K562 (cell line): ENCODE measurements around the gene IFNAR2. TPM values are rescaled to one million over a fixed set of nuclear protein-coding genes. Genes with fewer than 3 reads are reported as not detected.

ENCODE experiments used
- EGR1 ChIP-seq: fragments of 450-650 bp; conservative IDR thresholded peaks from 2 replicates; pipeline ENCODE4 v1.6.1; 2017; ENCODE audit warnings: mild to moderate bottlenecking
- ZBTB12 ChIP-seq: fragments of 250-450 bp; sonication (Bioruptor Pico); IDR thresholded peaks from 2 replicates; pipeline ENCODE4 v1.4.0; 2020
- polyA plus RNA-seq, 8 experiments: library from polyadenylated mRNA; depleted of rRNA in 4 of 8; stranded (reverse) in 5 of 8; unstranded in 3 of 8; fragments of >200 nt; fragmentation: Nextera tagmentation in 2 of 8; fragmentation: Illumina TruSeq in 1 of 8; extraction: Ambion mirVana in 2 of 8; extraction: Trizol in 1 of 8; gene quantifications; 2 replicates each; pipeline versions ENCODE4 v1.2.1 to v1.2.3, GENCODE V29; 2011 to 2014; ENCODE audit warnings: inconsistent platforms in 1 of 8, missing spikeins in 1 of 8
- total RNA-seq, 7 experiments: library from RNA; depleted of rRNA in 6 of 7; stranded (reverse); fragments of >200 nt in 6 of 7; fragmentation: Illumina TruSeq in 2 of 7; extraction: Trizol in 2 of 7; gene quantifications; 2 replicates each; pipeline versions ENCODE4 v1.2.1 to v1.2.3, GENCODE V29; 2011 to 2021; ENCODE audit warnings: low replicate concordance in 1 of 7
- TF ChIP-seq, protein P1 (sequence below), 2 experiments: fragments of 450-650 bp; formaldehyde crosslinking in 1 of 2; IDR thresholded peaks; 2 replicates each; pipeline versions ENCODE4 v1.4.0 to v1.6.1; 2014 to 2020; ENCODE audit warnings: mild to moderate bottlenecking in 2 of 2, borderline replicate concordance in 1 of 2, low read depth in 1 of 2
- TF ChIP-seq, protein P2 (sequence below): sonication (generic); formaldehyde crosslinking; IDR thresholded peaks from 2 replicates; pipeline ENCODE4 v1.8.0; 2022; ENCODE audit warnings: missing genetic modification reagents, mild to moderate bottlenecking, moderate library complexity, borderline replicate concordance

Gene IFNAR2
- total and polyA plus RNA-seq, 9 of the 15 experiments (the other 6 are each of a cell fraction or from before 2014, with no cell fraction given): 1.7 to 48.3 (median 8.4) TPM

- TF ChIP-seq, protein P1, sequence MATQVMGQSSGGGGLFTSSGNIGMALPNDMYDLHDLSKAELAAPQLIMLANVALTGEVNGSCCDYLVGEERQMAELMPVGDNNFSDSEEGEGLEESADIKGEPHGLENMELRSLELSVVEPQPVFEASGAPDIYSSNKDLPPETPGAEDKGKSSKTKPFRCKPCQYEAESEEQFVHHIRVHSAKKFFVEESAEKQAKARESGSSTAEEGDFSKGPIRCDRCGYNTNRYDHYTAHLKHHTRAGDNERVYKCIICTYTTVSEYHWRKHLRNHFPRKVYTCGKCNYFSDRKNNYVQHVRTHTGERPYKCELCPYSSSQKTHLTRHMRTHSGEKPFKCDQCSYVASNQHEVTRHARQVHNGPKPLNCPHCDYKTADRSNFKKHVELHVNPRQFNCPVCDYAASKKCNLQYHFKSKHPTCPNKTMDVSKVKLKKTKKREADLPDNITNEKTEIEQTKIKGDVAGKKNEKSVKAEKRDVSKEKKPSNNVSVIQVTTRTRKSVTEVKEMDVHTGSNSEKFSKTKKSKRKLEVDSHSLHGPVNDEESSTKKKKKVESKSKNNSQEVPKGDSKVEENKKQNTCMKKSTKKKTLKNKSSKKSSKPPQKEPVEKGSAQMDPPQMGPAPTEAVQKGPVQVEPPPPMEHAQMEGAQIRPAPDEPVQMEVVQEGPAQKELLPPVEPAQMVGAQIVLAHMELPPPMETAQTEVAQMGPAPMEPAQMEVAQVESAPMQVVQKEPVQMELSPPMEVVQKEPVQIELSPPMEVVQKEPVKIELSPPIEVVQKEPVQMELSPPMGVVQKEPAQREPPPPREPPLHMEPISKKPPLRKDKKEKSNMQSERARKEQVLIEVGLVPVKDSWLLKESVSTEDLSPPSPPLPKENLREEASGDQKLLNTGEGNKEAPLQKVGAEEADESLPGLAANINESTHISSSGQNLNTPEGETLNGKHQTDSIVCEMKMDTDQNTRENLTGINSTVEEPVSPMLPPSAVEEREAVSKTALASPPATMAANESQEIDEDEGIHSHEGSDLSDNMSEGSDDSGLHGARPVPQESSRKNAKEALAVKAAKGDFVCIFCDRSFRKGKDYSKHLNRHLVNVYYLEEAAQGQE (IDR thresholded peaks at IDR 0.05; ENCODE audit: borderline replicate concordance): peak; percentile 68; the same call in 1 of the 2 replicates
- TF ChIP-seq, protein P1 (CRISPR knock-in tag; IDR thresholded peaks at IDR 0.05; ENCODE audit: low read depth): no peak
- TF ChIP-seq, protein P2, sequence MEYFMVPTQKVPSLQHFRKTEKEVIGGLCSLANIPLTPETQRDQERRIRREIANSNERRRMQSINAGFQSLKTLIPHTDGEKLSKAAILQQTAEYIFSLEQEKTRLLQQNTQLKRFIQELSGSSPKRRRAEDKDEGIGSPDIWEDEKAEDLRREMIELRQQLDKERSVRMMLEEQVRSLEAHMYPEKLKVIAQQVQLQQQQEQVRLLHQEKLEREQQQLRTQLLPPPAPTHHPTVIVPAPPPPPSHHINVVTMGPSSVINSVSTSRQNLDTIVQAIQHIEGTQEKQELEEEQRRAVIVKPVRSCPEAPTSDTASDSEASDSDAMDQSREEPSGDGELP: 0 out of 2 replicates have a peak, but pooled peaks have one; percentile 14
- TF ChIP-seq EGR1 (0 out of 2 replicates have a peak, but pooled peaks have one; percentile 7), ZBTB12 (CRISPR knock-in tag) (no peak)
Observed at GRCh38 chr21:33196941-33197374, 32.8 kb upstream of the IFNAR2 start (continued).
